ENCODE results near the gene WDR90.

The WDR90 gene

GRCh38 chr16:707062-707538 is 57.9 kb downstream of the WDR90 start:
- DNase-seq (ENCODE audit: low read depth), result no peak
- H3K4me3 ChIP-seq (ENCODE audit: low read depth, low read length), result no peak overlapping the region
- TF ChIP-seq, protein P1, sequence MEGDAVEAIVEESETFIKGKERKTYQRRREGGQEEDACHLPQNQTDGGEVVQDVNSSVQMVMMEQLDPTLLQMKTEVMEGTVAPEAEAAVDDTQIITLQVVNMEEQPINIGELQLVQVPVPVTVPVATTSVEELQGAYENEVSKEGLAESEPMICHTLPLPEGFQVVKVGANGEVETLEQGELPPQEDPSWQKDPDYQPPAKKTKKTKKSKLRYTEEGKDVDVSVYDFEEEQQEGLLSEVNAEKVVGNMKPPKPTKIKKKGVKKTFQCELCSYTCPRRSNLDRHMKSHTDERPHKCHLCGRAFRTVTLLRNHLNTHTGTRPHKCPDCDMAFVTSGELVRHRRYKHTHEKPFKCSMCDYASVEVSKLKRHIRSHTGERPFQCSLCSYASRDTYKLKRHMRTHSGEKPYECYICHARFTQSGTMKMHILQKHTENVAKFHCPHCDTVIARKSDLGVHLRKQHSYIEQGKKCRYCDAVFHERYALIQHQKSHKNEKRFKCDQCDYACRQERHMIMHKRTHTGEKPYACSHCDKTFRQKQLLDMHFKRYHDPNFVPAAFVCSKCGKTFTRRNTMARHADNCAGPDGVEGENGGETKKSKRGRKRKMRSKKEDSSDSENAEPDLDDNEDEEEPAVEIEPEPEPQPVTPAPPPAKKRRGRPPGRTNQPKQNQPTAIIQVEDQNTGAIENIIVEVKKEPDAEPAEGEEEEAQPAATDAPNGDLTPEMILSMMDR (IDR thresholded peaks at IDR 0.05; ENCODE audit: insufficient read depth, low read depth, low read length, missing control alignments), result no peak

- H3K4me3 ChIP-seq (ENCODE audit: low read depth, low read length), result no peak overlapping the region
- TF ChIP-seq, protein P1 (IDR thresholded peaks at IDR 0.05; ENCODE audit: insufficient read depth, low read depth, low read length, missing control alignments), result no peak
- no peak for DNase-seq (ENCODE audit: low read depth)
Observed at GRCh38 chr16:708019-708418, 58.9 kb downstream of the WDR90 start.

DNA sequence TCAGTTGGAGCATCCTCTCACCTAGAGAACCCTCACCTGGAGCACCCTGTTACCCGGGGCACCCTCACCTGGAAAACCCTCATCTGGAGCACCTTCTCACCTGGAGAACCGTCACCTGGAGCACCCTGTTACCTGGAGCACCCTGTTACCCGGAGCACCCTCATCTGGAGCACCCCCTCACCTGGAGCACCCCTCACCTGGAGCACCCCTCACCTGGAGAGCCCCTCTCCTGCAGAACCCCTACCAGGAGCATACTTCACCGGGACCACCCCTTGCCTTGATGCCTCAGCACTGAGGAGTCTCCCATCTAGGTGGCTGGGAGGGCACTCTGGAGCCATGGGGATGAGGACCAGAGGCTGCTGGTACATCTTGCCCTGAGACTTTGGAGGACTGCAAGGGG is 59.8 kb downstream of the WDR90 start:
- TF ChIP-seq, protein P1 (IDR thresholded peaks at IDR 0.05; ENCODE audit: insufficient read depth, low read depth, low read length, missing control alignments), result no peak
- no peak overlapping the region for H3K4me3 ChIP-seq (ENCODE audit: low read depth, low read length)
- DNase-seq (ENCODE audit: low read depth), result no peak

GRCh38 chr16:709566-710499 is 60.7 kb downstream of the WDR90 start:
- no peak overlapping the region for H3K4me3 ChIP-seq (ENCODE audit: low read depth, low read length)
- TF ChIP-seq, protein P1 (IDR thresholded peaks at IDR 0.05; ENCODE audit: insufficient read depth, low read depth, low read length, missing control alignments), result no peak
- DNase-seq (ENCODE audit: low read depth), result no peak

DNA sequence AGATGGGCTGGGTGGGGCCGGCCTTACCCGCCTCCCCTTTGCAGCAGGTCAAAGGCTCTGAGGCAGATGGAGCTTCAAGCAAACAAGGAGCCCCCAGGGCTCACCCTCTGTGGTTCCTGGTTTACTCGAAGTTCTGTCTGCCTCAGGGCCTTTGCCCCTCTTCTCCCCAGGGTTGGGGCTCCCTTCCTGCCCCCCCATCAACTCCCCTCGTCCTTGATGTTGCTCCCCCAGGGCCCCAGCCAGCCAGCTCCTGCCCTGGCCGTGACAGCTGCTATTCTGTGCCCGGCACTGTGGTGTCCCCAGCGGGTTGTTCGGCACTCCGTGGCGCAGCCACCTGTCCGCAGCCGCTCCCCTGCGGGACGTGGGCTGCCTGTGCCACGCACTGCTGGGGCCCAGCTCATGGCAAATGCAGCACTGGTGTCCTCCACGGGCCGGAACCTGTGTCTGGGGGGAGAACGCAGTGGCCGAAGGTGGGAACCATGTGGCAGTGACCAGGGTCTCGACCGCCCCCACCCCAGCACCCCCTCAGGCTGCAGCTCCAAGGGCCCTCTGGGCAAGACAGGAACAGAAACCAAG is 61.4 kb downstream of the WDR90 start:
- no peak overlapping the region for H3K4me3 ChIP-seq (ENCODE audit: low read depth, low read length)
- TF ChIP-seq, protein P1 (IDR thresholded peaks at IDR 0.05; ENCODE audit: insufficient read depth, low read depth, low read length, missing control alignments), result no peak
- DNase-seq (ENCODE audit: low read depth), result no peak

DNA sequence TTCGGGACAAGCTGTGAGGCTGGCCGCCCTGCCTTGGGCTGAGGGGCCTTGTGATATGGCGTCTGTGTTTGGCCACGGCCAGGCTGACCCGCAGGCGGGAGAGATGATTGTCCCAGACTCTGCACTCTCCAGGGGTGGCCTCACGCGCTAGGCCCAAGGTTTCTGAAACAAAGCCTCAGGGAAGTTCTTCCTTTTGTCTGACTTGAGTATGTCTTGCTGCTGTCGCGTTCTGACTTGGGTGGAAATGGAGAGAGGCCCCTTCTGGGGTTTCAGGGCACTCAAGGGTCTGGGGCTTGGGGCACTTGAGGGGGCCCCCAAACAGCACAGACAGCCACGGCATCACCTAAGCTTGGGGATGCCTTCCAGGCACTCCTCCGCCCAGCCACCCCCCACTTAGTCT is 61.9 kb downstream of the WDR90 start:
- no peak overlapping the region for H3K4me3 ChIP-seq (ENCODE audit: low read depth, low read length)
- TF ChIP-seq, protein P1 (IDR thresholded peaks at IDR 0.05; ENCODE audit: insufficient read depth, low read depth, low read length, missing control alignments), result no peak
- DNase-seq (ENCODE audit: low read depth), result no peak

All from GM12865 (cell line).